Activated T-cell treated with anti-CD3 and anti-CD28 coated beads, Interleukin-2, amount 50 U/mL, for 72 hours (primary cell): ENCODE results near the gene XXYLT1. TPM values are rescaled to one million over a fixed set of nuclear protein-coding genes. Genes with fewer than 3 reads are reported as not detected.

Source experiments
- ATAC-seq, 2 donors: fragments of 150-1000 bp; cut with Tn5 transposase; replicated peaks in 1 of 2; 2 replicates each; pipeline ENCODE4 v1.10.0; 2021; ENCODE audit warnings: moderate library complexity in 2 of 2, mild to moderate bottlenecking in 1 of 2
- DNase-seq, 2 donors: peaks; one replicate each; pipeline ENCODE4 v3.0.0; 2021 to 2022; ENCODE audit warnings: mixed read lengths in 1 of 2
- H3K27ac Mint-ChIP-seq: one replicate; pipeline ENCODE4 v1.8.0; 2022; ENCODE audit warnings: mild to moderate bottlenecking, moderate library complexity, mixed read lengths
- H3K27me3 Mint-ChIP-seq: one replicate; pipeline ENCODE4 v1.8.0; 2022; ENCODE audit warnings: low read depth, mixed read lengths
- H3K36me3 Mint-ChIP-seq, 2 donors: one replicate each; pipeline ENCODE4 v1.8.0; 2022; ENCODE audit warnings: mixed read lengths in 2 of 2, mild to moderate bottlenecking in 1 of 2; ENCODE audit not compliant: insufficient read depth in 2 of 2
- H3K4me1 Mint-ChIP-seq: one replicate; pipeline ENCODE4 v1.8.0; 2022; ENCODE audit warnings: low read depth, mixed read lengths
- H3K4me3 Mint-ChIP-seq, 2 donors: one replicate each; pipeline ENCODE4 v1.8.0; 2022; ENCODE audit warnings: mild to moderate bottlenecking in 2 of 2, mixed read lengths in 2 of 2, moderate library complexity in 2 of 2
- H3K9me3 Mint-ChIP-seq, 2 donors: one replicate each; pipeline ENCODE4 v1.8.0; 2022; ENCODE audit warnings: mixed read lengths in 2 of 2
- total RNA-seq, 2 donors: library from RNA; stranded (reverse); gene quantifications; one replicate each; pipeline ENCODE4 v1.2.3, GENCODE V29; 2022

Gene XXYLT1
- total RNA-seq, 2 donors from 2014 or later: 6.2 to 6.6 TPM

DNA sequence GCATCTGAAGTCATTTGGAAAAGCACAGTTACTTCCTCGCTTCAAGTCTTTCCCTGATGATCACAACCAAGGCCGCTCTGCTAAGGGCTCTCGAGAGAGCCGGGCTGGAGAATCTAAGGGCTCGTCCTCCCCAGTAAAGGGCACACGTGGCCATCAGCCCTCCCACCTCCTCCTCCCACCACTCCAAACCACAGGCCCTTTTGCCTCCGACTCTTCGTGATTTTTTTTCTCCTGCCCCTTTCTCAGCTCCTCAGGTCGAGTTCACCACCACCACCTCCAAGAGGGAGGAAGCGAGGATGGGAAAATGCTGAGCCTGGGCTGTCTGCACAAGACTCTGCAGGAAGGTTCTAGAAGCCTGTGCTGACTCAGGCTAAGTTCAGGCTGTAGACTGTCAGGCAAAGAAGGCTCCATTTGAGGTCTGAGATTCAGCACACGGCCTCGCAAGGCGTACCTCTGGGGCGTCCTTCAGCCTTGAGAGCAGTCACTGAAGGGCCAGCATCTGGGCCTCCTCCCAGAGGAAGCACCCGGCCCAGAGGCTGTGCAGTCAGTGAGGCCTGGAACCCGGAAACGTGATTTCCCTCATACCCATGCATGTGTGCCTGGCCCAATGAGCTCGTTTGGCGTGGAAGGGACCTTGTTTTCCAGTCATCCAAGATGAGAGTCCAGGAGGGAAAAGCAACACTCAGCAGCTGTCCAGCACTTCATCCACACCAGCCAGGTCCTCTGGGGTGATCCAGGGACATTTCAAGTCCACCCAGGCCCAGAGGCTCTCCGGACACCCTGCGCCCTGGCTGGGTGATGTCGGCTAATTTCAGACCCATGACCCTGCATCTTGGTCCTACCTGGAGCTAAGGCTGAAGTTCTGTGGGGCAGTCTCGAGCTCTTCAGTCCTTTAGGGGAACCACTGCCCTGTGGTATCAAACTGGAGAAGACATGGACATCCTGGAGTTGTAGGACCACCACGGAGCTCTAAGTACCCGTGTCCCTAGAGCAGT, 196.8 kb downstream of the XXYLT1 start:
- no peaks in the 10 kb centered on the region for H3K9me3 Mint-ChIP-seq
- H3K4me3 Mint-ChIP-seq: no peak overlapping the region
- peaks cover 0 to 2% of the 10 kb centered on the region in 2 donors for H3K36me3 Mint-ChIP-seq
- DNase-seq: no peak
- H3K4me1 Mint-ChIP-seq: no peaks in the 10 kb centered on the region
- H3K27me3 Mint-ChIP-seq: no peaks in the 10 kb centered on the region
- ATAC-seq: no peak
- no peak overlapping the region for H3K27ac Mint-ChIP-seq

DNA sequence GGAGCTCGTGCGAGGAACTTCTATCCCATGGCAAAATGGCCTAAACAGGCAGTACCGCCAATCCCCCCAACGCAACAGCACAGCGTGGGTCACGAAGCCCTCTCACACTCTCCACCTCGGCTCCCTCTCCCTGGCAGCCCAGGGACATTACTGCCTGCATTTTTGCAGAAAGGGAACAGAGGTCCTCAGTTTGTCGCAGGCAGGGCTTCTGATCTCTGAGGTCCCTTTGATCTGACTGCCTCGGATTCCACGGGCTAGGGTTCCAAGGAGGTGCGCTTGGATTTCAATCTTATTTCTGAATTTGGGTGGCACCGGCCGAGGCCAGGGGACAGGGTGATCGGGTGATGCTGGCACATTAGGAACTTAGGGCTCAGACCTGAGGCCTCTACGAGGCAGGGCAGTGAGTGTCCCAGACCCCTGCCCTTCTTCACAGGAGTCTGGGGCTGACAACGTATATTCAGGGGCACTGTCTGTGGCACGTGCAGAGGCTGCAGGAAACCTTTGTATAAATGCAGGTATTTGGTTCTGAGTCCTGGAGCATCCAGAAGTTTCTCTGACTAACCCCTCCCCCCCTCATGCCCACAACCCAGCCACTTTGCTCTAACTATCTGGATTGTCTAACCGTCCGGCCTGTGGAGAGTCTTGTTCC, 197.9 kb downstream of the XXYLT1 start:
- no peak overlapping the region for H3K27ac Mint-ChIP-seq
- H3K36me3 Mint-ChIP-seq: peaks cover 0 to 2% of the 10 kb centered on the region in 2 donors
- no peaks in the 10 kb centered on the region for H3K4me1 Mint-ChIP-seq
- no peak overlapping the region for H3K4me3 Mint-ChIP-seq
- no peaks in the 10 kb centered on the region for H3K27me3 Mint-ChIP-seq
- ATAC-seq (no peak), DNase-seq (no peak)
- no peaks in the 10 kb centered on the region for H3K9me3 Mint-ChIP-seq

GRCh38 chr3:195071916-195072820, 198.8 kb downstream of the XXYLT1 start:
- H3K36me3 Mint-ChIP-seq: peaks cover 0 to 2% of the 10 kb centered on the region in 2 donors
- DNase-seq: no peak
- no peak for ATAC-seq

GRCh38 chr3:195071011-195071728, 199.8 kb downstream of the XXYLT1 start:
- Mint-ChIP-seq H3K4me3 (no peak overlapping the region), H3K27me3 (no peaks in the 10 kb centered on the region), H3K36me3 (peaks cover 0 to 4% of the 10 kb centered on the region in 2 donors), H3K9me3 (no peaks in the 10 kb centered on the region), H3K4me1 (no peaks in the 10 kb centered on the region), H3K27ac (no peak overlapping the region)
- DNase-seq (no peak), ATAC-seq (no peak)

More at GRCh38 chr3:195071916-195072820, 198.8 kb downstream of the XXYLT1 start:
- Mint-ChIP-seq H3K4me1 (no peaks in the 10 kb centered on the region), H3K4me3 (no peak overlapping the region), H3K27ac (no peak overlapping the region), H3K9me3 (no peaks in the 10 kb centered on the region), H3K27me3 (no peaks in the 10 kb centered on the region)

DNA sequence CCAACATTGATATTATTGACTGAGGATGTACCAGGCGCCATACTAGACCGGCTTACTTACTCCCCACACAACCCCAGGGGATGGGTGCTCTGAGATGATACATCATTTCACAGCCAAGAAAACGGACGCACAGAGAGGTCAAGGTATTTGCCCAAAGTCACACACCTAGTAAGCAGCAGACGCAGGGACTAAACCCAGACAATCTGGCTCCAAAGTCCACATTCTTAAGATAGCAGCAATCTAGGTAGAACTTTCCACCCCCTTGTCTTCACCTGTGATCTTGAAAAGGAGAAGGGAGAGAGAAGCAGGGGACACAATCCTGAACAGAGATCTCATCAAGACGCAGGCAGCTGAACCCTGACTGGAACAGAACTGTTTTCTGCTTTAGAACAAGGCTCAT, 200.6 kb downstream of the XXYLT1 start:
- Mint-ChIP-seq H3K4me1 (no peaks in the 10 kb centered on the region), H3K4me3 (no peak overlapping the region), H3K27ac (no peak overlapping the region), H3K36me3 (peaks cover 0 to 4% of the 10 kb centered on the region in 2 donors), H3K27me3 (no peaks in the 10 kb centered on the region), H3K9me3 (no peaks in the 10 kb centered on the region)
- no peak for DNase-seq
- ATAC-seq: no peak

GRCh38 chr3:195069501-195070251, 201.3 kb downstream of the XXYLT1 start:
- no peak overlapping the region for H3K27ac Mint-ChIP-seq

DNA sequence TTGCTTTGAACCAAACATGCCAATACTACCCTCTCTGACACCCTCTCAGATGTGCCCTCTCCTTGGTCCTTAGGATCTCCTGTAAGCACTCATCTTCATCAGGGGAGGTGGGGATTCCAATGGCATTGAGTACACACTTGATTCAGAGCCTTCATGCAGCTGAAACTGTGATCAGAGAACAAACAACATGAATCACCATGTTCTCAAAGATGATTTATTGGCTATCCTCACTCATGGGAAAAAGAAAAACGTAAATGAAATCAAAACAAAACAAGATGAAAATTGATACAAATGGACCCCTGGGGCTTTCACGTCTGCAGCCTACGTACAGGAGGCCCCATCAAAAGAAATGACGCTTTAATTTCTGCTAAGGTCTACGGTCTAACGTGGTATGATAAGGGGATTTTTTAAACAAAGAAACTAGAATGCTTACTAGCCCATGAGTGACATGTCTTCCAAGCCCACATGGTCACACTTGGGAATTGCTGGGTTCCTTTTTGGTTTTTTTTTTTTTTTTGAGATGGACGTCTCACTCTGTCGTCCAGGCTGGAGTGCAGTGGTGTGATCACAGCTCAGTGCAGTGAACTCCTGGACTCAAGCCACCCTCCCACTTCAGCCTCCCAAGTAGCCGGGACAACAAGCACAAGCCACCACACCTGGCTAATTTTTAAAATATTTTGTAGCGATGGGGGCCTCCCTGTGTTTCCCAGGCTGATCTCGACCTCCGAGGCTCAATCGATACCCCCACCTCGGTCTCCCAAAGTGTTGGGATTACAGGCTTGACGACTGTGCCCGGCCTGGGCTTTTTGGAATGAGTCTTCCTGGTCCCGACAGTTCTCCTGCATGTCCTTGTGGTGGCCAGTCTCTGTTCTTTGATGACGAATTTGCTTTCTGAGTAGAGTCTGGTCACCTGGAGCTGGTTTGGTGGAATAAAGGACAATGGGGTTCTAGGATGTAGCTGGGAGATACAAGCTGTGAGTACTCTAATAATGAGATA, 202.6 kb downstream of the XXYLT1 start:
- H3K4me3 Mint-ChIP-seq: no peak overlapping the region
- no peak overlapping the region for H3K27ac Mint-ChIP-seq
- no peaks in the 10 kb centered on the region for H3K27me3 Mint-ChIP-seq
- no peaks in the 10 kb centered on the region for H3K4me1 Mint-ChIP-seq
- DNase-seq: no peak
- peaks cover 0 to 4% of the 10 kb centered on the region in 2 donors for H3K36me3 Mint-ChIP-seq
- H3K9me3 Mint-ChIP-seq: no peaks in the 10 kb centered on the region
- ATAC-seq: no peak

More at GRCh38 chr3:195069501-195070251, 201.3 kb downstream of the XXYLT1 start:
- no peaks in the 10 kb centered on the region for H3K27me3 Mint-ChIP-seq
- DNase-seq (no peak), ATAC-seq (no peak)
- H3K36me3 Mint-ChIP-seq: peaks cover 0 to 4% of the 10 kb centered on the region in 2 donors
- H3K4me1 Mint-ChIP-seq: no peaks in the 10 kb centered on the region
- H3K4me3 Mint-ChIP-seq: no peak overlapping the region
- H3K9me3 Mint-ChIP-seq: no peaks in the 10 kb centered on the region

GRCh38 chr3:195066441-195066841, 204.5 kb downstream of the XXYLT1 start:
- Mint-ChIP-seq H3K36me3 (peaks cover 0 to 4% of the 10 kb centered on the region in 2 donors), H3K27me3 (no peaks in the 10 kb centered on the region), H3K4me3 (no peak overlapping the region), H3K4me1 (no peaks in the 10 kb centered on the region), H3K27ac (peak overlapping the region; percentile 35), H3K9me3 (no peaks in the 10 kb centered on the region)
- no peak for ATAC-seq
- DNase-seq: no peak

- Mint-ChIP-seq H3K4me3 (no peak overlapping the region), H3K9me3 (no peaks in the 10 kb centered on the region), H3K27me3 (no peaks in the 10 kb centered on the region), H3K36me3 (peaks cover 0 to 4% of the 10 kb centered on the region in 2 donors), H3K4me1 (no peaks in the 10 kb centered on the region), H3K27ac (no peak overlapping the region)
- no peak for ATAC-seq
- DNase-seq: no peak
Measured at GRCh38 chr3:195065864-195066185, 205.1 kb downstream of the XXYLT1 start.

GRCh38 chr3:195065142-195065863, 205.7 kb downstream of the XXYLT1 start:
- Mint-ChIP-seq H3K4me3 (no peak overlapping the region), H3K4me1 (no peaks in the 10 kb centered on the region), H3K36me3 (peaks cover 0 to 4% of the 10 kb centered on the region in 2 donors), H3K27ac (no peak overlapping the region), H3K9me3 (no peaks in the 10 kb centered on the region), H3K27me3 (no peaks in the 10 kb centered on the region)
- DNase-seq (no peak), ATAC-seq (no peak)
